ENCODE results near the gene SCN10A.
A peak's percentile ranks its signal among the peaks of the same experiment; 100 is the strongest.

The SCN10A gene

GRCh38 chr3:38816026-38816425, at the start of gene SCN10A:
SCN10A (minus strand) TSS chr3:38816217; CDS start chr3:38794010, 22,207 bp downstream.
- no peak for DNase-seq

GRCh38 chr3:38853011-38853410, 37.0 kb upstream of the SCN10A start:
- no peak for DNase-seq

DNA sequence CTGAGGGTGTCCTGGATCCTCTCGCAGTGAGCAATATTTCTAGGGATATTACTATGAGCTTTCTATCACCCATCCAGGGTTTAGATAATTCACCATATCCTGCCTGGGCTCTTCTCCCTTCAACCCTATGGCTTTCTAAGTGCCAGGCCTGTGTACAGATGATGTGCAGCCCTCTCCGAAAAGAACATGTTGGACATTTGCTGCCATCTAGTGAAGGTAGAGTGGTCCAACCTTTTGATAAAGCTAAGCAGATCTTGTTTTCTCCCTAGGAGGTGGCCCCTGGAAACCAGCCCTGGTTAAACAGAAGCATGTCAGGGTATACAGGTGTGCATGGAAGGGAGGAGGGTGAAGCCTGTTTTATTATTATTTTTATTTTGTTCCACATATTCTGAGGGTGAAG, 27.9 kb upstream of the SCN10A start:
- peak in 1 of 2 donors; percentile 24 for DNase-seq

DNA sequence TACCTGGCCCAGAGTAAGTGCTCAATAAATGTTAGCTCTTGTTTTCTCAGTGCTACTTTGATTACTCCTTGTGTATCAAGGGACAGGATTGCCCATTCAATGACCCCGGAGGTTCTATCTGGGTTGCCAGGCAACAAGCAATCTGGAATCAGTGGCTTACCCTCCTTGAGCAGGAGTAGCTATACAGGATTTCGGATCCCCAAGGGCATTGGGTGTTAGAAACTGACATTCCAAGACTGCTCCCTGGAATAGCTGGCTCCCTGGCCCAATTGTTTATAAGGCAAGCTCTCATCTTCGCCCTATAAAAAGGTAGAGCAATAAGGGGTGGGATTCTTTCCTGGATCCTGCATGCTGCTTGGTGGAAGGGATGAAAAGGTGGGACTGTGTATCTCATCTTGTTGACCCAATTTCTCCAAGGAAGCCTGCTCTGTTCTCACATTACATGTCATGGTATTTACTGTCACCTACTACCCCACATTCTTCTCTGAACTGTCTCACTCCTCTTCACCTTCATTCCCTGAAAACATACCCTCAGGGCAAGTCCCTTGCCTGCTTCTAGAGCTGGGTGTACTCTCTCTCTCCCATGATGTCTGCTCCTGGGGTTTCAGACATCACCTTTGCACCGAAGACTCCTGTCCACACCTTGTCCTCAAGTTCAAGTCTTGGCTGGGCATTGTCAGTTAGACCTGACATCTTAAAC, 26.4 kb upstream of the SCN10A start:
- no peak for DNase-seq

DNA sequence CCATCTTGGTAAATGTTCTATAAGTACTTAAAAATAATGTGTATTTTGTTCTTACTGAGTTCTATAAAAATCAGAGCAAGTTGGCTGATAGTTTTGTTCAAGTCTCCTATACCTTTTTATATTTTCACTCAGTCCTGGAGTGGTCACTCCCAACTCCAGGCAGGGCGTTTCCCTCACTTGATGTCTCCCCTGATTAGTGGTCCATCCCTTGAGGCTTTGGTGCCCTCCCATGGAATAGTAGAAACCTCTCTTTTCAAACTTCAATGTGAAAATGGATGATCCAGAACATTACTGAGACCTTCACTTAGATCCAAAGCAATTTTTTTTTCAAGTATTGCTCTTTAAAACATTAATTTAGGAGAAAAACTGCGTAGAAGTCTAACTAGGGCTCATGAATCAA, 25.0 kb upstream of the SCN10A start:
- no peak for DNase-seq

DNA sequence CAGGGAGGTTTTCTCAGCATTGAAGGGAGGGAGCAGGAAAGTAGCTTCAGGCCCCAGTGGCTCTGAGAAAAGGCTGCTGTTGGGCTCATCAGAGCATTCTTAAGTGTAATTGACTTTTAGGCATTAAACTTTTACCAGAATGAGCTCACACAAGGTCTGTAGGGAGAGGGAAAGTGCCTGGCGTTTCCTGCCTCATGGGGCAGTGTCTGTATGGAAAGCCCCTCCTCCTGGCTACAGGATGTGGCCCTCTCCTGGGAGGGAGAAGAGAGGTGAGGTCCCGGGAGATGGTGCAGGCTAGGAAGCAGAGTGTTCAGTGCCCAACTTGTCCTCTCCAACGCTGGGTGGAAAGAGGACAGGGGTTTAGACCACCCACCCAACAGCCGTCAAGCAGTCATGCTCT, 21.3 kb upstream of the SCN10A start:
- no peak for DNase-seq

DNA sequence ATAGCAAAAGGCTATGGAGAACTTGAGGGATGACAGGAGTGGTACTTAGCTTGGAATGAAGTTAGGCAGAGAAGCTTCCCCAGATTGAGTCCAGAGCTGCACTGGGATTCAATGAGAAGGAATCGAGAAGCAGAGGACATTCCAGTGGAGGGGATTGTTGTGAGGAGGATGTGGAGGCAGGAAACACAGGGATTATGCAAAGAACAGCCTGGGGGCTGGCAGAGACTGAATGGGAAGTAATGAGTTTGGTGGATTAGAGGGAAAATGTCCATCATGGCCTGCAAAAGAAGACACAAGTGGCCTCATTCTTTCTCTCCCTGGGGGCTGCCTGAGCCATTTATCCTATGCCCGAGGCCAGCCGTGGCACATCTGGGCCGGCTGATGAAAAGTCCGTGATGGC, 20.5 kb upstream of the SCN10A start:
- no peak for DNase-seq

- DNase-seq: no peak
Observed at GRCh38 chr3:38835939-38836338, 19.9 kb upstream of the SCN10A start.

DNA sequence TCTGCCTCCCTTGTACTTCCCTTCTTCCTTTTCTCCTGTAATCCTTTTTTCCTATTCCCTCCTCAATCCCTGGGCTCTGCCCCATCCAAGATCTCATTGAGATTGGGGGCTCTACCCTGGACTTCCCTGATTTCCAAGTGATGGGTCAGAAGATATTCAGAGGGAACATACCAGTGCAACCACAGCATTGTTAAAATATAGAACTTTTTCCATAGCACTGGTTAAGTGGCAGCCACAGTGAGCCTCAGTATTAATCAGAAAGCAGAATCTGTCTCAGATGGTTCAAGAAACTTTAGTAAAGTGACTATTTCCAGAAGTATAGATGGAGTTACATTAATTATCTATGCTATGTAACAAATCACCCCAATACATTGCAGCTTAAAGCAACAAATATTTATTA, 18.7 kb upstream of the SCN10A start:
- DNase-seq: no peak

- no peak for DNase-seq
Observed at GRCh38 chr3:38834110-38834509, 18.1 kb upstream of the SCN10A start.

- no peak for DNase-seq
Observed at GRCh38 chr3:38829404-38829803, 13.4 kb upstream of the SCN10A start.

- no peak for DNase-seq
Observed at GRCh38 chr3:38828681-38829080, 12.7 kb upstream of the SCN10A start.

- no peak for DNase-seq
Observed at GRCh38 chr3:38827791-38828190, 11.8 kb upstream of the SCN10A start.

- no peak for DNase-seq
Observed at GRCh38 chr3:38826001-38826400, 10.0 kb upstream of the SCN10A start.

- no peak for DNase-seq
Observed at GRCh38 chr3:38824349-38824748, 8.3 kb upstream of the SCN10A start.

DNA sequence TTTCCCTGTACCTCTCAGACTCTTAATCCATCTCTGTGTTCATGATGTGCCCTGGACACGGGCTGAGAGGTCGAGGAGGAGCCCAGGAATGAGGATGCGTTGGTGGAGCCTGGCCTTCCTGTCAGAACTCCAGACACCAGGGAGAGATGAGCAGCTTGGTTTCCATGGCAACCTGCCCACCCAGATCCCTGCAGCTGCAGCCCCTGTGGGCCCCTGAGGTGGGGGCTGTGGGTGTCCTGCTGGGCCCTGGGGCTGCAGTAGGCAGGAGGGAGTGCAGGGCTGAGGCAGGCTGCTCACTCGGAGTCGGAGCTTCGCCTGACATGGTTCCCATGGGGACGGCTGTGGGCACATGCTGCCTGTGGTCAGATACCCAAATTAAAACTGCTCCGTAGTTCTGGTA, 7.7 kb upstream of the SCN10A start:
- no peak for DNase-seq

DNA sequence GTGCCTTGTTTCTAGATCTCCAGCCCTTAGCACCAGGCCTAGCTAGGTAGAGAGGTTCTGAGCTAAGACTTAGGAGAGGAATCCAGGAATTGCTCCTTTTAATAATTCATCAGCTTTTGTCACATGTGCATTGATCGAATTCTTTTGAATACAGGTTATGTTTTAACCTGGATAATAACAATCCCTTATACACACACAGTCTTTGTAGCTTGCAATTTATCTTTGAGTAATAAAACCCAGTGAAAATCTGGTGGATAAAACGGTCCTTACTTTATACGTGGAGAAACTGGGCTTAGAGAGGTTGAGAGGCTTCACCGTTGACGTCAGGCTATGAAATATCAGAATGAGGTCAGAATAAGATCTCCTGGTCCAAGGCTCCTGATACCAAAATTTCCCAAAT, 7.2 kb upstream of the SCN10A start:
- no peak for DNase-seq

DNA sequence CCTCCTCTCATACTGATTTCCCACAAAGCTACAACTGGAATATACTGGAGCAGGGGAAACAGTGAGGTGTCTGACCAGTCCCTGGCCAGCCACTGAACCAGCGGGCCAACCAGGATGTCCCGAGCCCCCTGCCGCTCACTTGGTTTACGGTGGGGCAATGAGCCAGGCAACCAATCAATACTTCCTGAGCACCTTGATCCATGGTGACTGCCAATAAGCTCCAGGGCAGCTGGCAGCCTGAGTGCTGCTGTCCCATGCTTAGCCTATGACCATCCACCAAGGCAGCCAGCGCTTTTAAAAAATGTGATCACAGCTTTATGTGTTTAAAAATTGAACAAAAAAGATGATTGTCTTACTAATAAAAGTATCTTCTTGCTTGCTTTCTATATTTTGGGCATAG, 4.2 kb downstream of the SCN10A start:
- DNase-seq: no peak

DNA sequence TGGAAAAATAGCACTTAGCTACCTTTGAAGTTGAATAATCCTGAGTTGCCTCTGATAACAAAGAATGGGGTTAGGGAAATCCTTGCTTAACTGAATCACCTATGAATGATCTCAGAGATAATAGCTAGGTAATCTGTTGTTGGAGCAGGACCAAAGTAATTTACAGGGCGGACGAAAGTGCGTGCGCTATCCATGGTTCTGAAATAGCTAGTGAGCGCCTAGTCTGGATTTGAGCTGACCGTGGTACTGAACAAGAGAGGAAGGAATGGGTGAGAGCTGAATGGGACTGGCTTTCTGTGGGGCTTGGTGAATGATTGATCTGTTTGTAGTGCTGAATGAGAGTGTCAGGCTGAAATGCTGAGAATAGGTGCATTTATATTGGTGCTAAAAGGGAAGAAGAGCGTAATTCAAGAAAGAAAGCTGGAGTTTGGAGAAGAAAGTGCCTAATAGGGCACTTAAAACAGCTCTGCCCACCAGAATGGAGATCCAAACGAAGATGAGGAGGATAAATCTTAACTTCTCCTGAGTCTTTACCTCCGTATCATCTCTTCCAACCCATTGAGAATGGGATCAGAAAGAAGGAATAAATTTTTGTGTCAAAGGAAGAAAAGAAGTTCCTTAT, 10.1 kb downstream of the SCN10A start:
- DNase-seq: no peak

- no peak for DNase-seq
Observed at GRCh38 chr3:38805004-38805403, 11.0 kb downstream of the SCN10A start.

GRCh38 chr3:38800511-38800910, 15.5 kb downstream of the SCN10A start:
- no peak for DNase-seq

GRCh38 chr3:38793721-38794120, 22.3 kb downstream of the SCN10A start:
- no peak for DNase-seq

DNA sequence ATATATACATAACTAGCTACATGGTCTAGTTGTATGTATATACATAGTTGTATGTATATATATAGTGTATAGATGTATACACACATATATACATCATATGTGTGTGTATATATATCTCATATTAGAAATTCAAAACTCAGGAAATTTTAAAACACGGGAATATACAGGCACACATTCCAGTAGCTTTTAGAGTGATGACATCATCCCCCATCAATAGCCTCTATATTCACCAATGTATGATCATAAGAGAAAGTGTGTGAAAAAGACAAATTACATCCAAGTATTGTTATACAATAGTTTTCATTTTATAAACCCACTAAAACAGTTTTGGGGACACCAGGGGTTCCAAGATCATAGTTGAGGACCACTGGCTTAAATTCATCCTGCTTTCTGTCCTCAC, 23.0 kb downstream of the SCN10A start:
- DNase-seq: no peak

DNA sequence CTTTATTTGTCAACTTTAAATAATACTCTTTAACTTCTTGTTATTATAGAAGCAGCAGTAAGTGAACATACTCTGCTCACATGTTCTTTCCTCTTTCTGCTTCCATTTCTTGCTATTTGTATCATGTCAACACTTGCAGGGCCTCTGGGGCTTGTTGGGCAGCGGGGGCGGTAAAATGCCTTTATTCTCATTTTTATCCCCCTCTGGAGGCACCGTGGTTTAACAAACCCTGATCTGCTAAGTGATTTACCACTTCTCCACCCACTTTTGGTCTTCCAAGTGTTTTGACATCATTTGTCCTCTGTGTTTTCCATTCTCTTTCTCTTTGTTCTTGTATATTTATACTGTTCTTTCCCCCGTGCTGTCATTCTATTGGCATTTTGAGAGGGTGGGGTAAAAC, 33.9 kb downstream of the SCN10A start:
- DNase-seq: no peak

GRCh38 chr3:38773528-38773927, 42.5 kb downstream of the SCN10A start:
- no peak for DNase-seq
